Ascending aorta (tissue), 2 donors: ENCODE measurements around the gene EGFR. TPM values are rescaled to one million over a fixed set of nuclear protein-coding genes. Genes with fewer than 3 reads are reported as not detected.

ENCODE experiments used
- DNase-seq, 2 donors: peaks; one replicate each; pipeline ENCODE4 v3.0.0-alpha.2; 2019; ENCODE audit warnings: low spot score in 2 of 2
- H3K27ac ChIP-seq, 2 donors: fragments of 200-600 bp; sonication (generic); one replicate each; pipeline ENCODE4 v1.5.1; 2016 to 2017; ENCODE audit warnings: mild to moderate bottlenecking in 1 of 2
- H3K27me3 ChIP-seq: fragments of 200-600 bp; sonication (generic); one replicate; pipeline ENCODE4 v1.5.1; 2017
- H3K36me3 ChIP-seq, 2 donors: fragments of 200-600 bp; sonication (generic); one replicate each; pipeline ENCODE4 v1.5.1; 2016
- H3K4me1 ChIP-seq, 2 donors: fragments of 200-600 bp; sonication (generic); one replicate each; pipeline ENCODE4 v1.5.1; 2016 to 2017; ENCODE audit warnings: mild to moderate bottlenecking in 1 of 2
- H3K4me3 ChIP-seq, 2 donors: fragments of 200-600 bp; sonication (generic); one replicate each; pipeline ENCODE4 v1.5.1; 2016 to 2017; ENCODE audit warnings: mild to moderate bottlenecking in 1 of 2
- H3K9me3 ChIP-seq, 2 donors: fragments of 200-600 bp; sonication (generic); one replicate each; pipeline ENCODE4 v1.5.1; 2016
- intact Hi-C: fragments of 100-400 bp; cut with DNase I; formaldehyde crosslinking; loops from one replicate; pipeline ENCODE4 v1.15.1; 2023
- total RNA-seq: library from RNA; depleted of rRNA; stranded (reverse); fragments of >200 nt; gene quantifications from one replicate; pipeline ENCODE4 v1.1.0, GENCODE V29; 2016
- TF ChIP-seq, protein P1 (sequence below), 3 experiments: fragments of 200-600 bp in 2 of 3; fragments of 450-650 bp in 1 of 3; sonication (generic) in 2 of 3; IDR thresholded peaks; one replicate each; pipeline ENCODE4 v1.5.1; 2016 to 2019; ENCODE audit warnings: antibody characterized with exemption in 3 of 3, mild to moderate bottlenecking in 1 of 3, moderate library complexity in 1 of 3

Gene EGFR
- total RNA-seq, 1 donor from 2014 or later, result 33.8 TPM

DNA sequence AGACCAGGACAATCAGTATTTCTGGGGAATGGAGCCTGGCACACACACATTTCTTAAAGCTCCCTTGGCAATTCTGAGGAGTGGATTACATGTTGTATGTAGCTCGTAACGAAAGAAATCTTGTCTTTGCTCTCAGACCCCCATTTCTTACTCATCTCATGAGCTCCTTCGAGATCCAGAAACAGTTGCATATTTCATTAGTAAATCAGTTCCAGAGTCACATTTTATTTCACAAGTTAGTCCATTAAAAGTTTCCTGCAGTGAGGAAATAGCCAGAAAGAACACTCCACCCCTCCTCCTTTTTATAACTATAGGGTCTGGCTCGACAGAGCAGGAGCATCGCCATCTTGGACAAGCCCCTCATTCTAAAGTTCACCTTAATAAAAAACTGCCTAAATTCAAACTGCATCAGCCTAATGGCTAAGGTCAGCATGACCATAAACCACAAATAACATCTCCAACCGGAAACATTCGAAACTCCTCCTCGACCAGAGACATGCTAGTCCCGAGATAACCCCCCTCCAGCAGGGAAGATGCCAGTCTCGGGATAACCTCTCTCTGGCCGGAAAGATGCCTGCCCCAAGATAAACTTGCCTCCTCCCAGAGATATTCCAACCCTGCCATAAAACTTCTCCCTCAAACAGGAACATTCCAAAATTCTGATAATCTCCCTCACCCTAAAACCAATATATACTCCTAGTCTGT is 7.4 kb downstream of the EGFR start:
- H3K36me3 ChIP-seq, result no peaks in the 10 kb centered on the region
- H3K27ac ChIP-seq, result peak overlapping the region; percentile 60 to 70
- H3K9me3 ChIP-seq, result no peaks in the 10 kb centered on the region
- H3K4me3 ChIP-seq, result no peak overlapping the region
- TF ChIP-seq, protein P1, sequence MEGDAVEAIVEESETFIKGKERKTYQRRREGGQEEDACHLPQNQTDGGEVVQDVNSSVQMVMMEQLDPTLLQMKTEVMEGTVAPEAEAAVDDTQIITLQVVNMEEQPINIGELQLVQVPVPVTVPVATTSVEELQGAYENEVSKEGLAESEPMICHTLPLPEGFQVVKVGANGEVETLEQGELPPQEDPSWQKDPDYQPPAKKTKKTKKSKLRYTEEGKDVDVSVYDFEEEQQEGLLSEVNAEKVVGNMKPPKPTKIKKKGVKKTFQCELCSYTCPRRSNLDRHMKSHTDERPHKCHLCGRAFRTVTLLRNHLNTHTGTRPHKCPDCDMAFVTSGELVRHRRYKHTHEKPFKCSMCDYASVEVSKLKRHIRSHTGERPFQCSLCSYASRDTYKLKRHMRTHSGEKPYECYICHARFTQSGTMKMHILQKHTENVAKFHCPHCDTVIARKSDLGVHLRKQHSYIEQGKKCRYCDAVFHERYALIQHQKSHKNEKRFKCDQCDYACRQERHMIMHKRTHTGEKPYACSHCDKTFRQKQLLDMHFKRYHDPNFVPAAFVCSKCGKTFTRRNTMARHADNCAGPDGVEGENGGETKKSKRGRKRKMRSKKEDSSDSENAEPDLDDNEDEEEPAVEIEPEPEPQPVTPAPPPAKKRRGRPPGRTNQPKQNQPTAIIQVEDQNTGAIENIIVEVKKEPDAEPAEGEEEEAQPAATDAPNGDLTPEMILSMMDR (IDR thresholded peaks at IDR 0.05), result no peak
- peaks cover 16 to 61% of the 10 kb centered on the region in 2 donors for H3K4me1 ChIP-seq
- intact Hi-C loops, result loop anchor here (5.0 kb wide), 1 partner anchor 341 kb away; the partner anchor contains the start of gene LANCL2
- no peak for DNase-seq
- H3K27me3 ChIP-seq, result no peaks in the 10 kb centered on the region

DNA sequence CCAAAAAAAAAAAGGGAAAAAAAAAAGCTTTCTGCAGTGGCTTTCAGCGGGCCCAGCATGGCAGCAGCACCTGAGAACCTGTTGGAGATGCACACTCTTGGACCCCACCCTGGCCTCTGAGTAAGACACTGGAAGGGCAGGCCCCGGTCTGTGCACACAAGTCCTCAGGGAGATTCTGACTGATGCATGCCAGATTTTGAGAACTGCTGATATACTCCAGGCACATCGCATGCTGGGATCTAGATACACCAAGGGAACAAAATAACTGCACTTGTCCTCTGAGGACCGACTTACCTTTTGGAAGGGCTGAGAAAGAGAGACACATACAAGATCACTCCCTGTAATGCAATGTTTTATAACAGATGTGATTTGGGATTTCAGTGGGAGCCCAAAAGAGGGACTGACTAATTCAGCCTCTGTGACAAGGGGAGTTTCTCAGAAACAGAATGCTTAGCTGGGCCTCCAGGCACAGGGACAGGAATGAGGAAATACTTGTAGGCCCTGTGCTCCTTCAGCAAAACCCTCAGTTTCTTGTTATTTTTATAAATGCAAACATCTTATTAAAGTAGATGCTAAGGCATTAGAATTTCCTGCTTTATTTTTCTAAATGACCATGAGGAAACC is 8.2 kb downstream of the EGFR start:
- Histone ChIP-seq H3K9me3 (no peaks in the 10 kb centered on the region), H3K36me3 (no peaks in the 10 kb centered on the region), H3K4me3 (no peak overlapping the region), H3K27me3 (no peaks in the 10 kb centered on the region), H3K27ac (peak overlapping the region; percentile 60 to 70), H3K4me1 (peaks cover 16 to 61% of the 10 kb centered on the region in 2 donors)
- TF ChIP-seq, protein P1 (IDR thresholded peaks at IDR 0.05), result no peak
- no peak for DNase-seq
- intact Hi-C loops, result loop anchor here (5.0 kb wide), 1 partner anchor 340 kb away; the partner anchor contains the start of gene LANCL2

GRCh38 chr7:55028011-55028410 is 9.2 kb downstream of the EGFR start:
- peaks cover 16 to 59% of the 10 kb centered on the region in 2 donors for H3K4me1 ChIP-seq

DNA sequence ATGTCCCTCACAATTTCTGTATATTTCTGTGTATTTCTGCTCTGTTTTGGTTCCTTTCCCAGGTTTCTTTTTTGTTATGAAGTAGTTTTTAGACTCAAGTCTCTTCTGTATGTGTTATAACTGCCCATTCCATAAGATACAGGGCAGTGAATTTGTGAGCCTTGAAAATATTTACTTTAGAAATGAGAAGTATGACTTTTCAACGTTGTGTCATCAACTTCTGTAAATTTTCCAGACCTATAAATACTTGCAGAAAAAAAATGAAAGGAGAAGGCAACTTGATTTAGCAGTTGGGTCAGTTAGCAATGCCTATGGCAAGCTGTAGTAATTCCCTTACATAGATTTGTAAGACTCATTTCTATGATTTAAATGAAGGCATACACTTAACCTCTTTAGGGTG is 11.5 kb downstream of the EGFR start:
- Histone ChIP-seq H3K4me1 (peaks cover 16 to 53% of the 10 kb centered on the region in 2 donors), H3K27me3 (no peaks in the 10 kb centered on the region), H3K9me3 (no peaks in the 10 kb centered on the region), H3K4me3 (no peak overlapping the region), H3K36me3 (no peaks in the 10 kb centered on the region), H3K27ac (peak overlapping the region; percentile 10 to 49)
- TF ChIP-seq, protein P1 (IDR thresholded peaks at IDR 0.05), result no peak
- DNase-seq, result no peak
- intact Hi-C loops, result no loop called here

More at GRCh38 chr7:55028011-55028410, 9.2 kb downstream of the EGFR start:
- Histone ChIP-seq H3K36me3 (no peaks in the 10 kb centered on the region), H3K27ac (no peak overlapping the region), H3K9me3 (no peaks in the 10 kb centered on the region), H3K4me3 (no peak overlapping the region), H3K27me3 (no peaks in the 10 kb centered on the region)
- TF ChIP-seq, protein P1 (IDR thresholded peaks at IDR 0.05), result no peak
- intact Hi-C loops, result loop anchor here (5.0 kb wide), 1 partner anchor 339 kb away; the partner anchor contains the start of gene LANCL2
- DNase-seq, result no peak

DNA sequence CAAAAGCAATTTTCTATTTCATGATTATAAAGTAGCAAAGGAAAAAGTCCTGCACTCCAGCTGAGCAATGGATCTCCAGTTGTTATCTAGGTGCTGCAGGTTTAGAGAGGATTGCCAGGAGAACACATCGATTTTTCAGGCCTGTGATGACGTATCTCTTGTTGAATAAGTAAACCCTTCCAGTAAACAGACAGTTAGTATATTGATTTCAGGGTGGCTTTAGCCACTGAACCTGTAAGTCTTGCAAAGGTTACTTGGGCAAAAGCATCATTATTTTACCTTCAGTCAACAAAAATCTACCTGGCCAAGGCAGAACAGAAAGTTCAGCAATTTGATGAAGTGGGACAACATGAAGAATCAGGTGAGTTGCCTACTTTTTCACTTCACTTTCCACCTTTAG is 12.3 kb downstream of the EGFR start:
- H3K36me3 ChIP-seq, result no peaks in the 10 kb centered on the region
- H3K4me1 ChIP-seq, result peaks cover 16 to 45% of the 10 kb centered on the region in 2 donors
- intact Hi-C loops, result no loop called here
- TF ChIP-seq, protein P1 (IDR thresholded peaks at IDR 0.05), result no peak
- H3K27me3 ChIP-seq, result no peaks in the 10 kb centered on the region
- no peaks in the 10 kb centered on the region for H3K9me3 ChIP-seq
- no peak for DNase-seq
- peak overlapping the region; percentile 10 to 49 for H3K27ac ChIP-seq
- no peak overlapping the region for H3K4me3 ChIP-seq
